ENCODE results near the gene ANXA11.
A peak's percentile ranks its signal among the peaks of the same experiment; 100 is the strongest.

The ANXA11 gene

GRCh38 chr10:80168679-80169380 is 36.5 kb downstream of the ANXA11 start:
- no peak overlapping the region for H3K4me3 ChIP-seq (ENCODE audit: low read depth, low read length)
- no peak for DNase-seq (ENCODE audit: low read depth)
- TF ChIP-seq CTCF (IDR thresholded peaks at IDR 0.05; ENCODE audit: low read depth, low read length, missing control alignments), result peak; percentile 69

GRCh38 chr10:80168162-80168511 is 37.2 kb downstream of the ANXA11 start:
- no peak for TF ChIP-seq CTCF (IDR thresholded peaks at IDR 0.05; ENCODE audit: low read depth, low read length, missing control alignments)
- no peak for DNase-seq (ENCODE audit: low read depth)
- H3K4me3 ChIP-seq (ENCODE audit: low read depth, low read length), result no peak overlapping the region

GRCh38 chr10:80167471-80168161 is 37.7 kb downstream of the ANXA11 start:
- DNase-seq (ENCODE audit: low read depth), result no peak
- H3K4me3 ChIP-seq (ENCODE audit: low read depth, low read length), result no peak overlapping the region
- TF ChIP-seq CTCF (IDR thresholded peaks at IDR 0.05; ENCODE audit: low read depth, low read length, missing control alignments), result no peak

GRCh38 chr10:80166581-80167470 is 38.5 kb downstream of the ANXA11 start:
- DNase-seq (ENCODE audit: low read depth), result no peak
- H3K4me3 ChIP-seq (ENCODE audit: low read depth, low read length), result no peak overlapping the region
- no peak for TF ChIP-seq CTCF (IDR thresholded peaks at IDR 0.05; ENCODE audit: low read depth, low read length, missing control alignments)

GRCh38 chr10:80165173-80165572 is 40.2 kb downstream of the ANXA11 start:
- DNase-seq (ENCODE audit: low read depth), result no peak
- TF ChIP-seq CTCF (IDR thresholded peaks at IDR 0.05; ENCODE audit: low read depth, low read length, missing control alignments), result no peak
- no peak overlapping the region for H3K4me3 ChIP-seq (ENCODE audit: low read depth, low read length)

GRCh38 chr10:80164596-80164995 is 40.7 kb downstream of the ANXA11 start:
- TF ChIP-seq CTCF (IDR thresholded peaks at IDR 0.05; ENCODE audit: low read depth, low read length, missing control alignments), result no peak
- no peak overlapping the region for H3K4me3 ChIP-seq (ENCODE audit: low read depth, low read length)
- DNase-seq (ENCODE audit: low read depth), result no peak
